Fibroblast of skin of right biceps (primary cell): ENCODE measurements around the gene MROH2A.

Experiments used
- DNase-seq: peaks from one replicate; pipeline ENCODE4 v3.0.0-alpha.2; 2013

The MROH2A gene

GRCh38 chr2:233838251-233838650, 60.1 kb downstream of the MROH2A start:
- no peak for DNase-seq

- no peak for DNase-seq
Measured at GRCh38 chr2:233838726-233839446, 60.8 kb downstream of the MROH2A start.

GRCh38 chr2:233839447-233839820, 61.3 kb downstream of the MROH2A start:
- DNase-seq: no peak

GRCh38 chr2:233840520-233840919, 62.4 kb downstream of the MROH2A start:
- DNase-seq: no peak

- DNase-seq: no peak
Measured at GRCh38 chr2:233841183-233841582, 63.1 kb downstream of the MROH2A start.

GRCh38 chr2:233844064-233844807, 66.1 kb downstream of the MROH2A start:
- DNase-seq: no peak

- no peak for DNase-seq
Measured at GRCh38 chr2:233844836-233845235, 66.7 kb downstream of the MROH2A start.

GRCh38 chr2:233845301-233846060, 67.4 kb downstream of the MROH2A start:
- no peak for DNase-seq

GRCh38 chr2:233846387-233847247, 68.5 kb downstream of the MROH2A start:
- no peak for DNase-seq

- no peak for DNase-seq
Measured at GRCh38 chr2:233847248-233847898, 69.2 kb downstream of the MROH2A start.

GRCh38 chr2:233848276-233848675, 70.1 kb downstream of the MROH2A start:
- no peak for DNase-seq

- no peak for DNase-seq
Measured at GRCh38 chr2:233849607-233850271, 71.6 kb downstream of the MROH2A start.

GRCh38 chr2:233850745-233851144, 72.6 kb downstream of the MROH2A start:
- DNase-seq: no peak

GRCh38 chr2:233851169-233851568, 73.0 kb downstream of the MROH2A start:
- DNase-seq: no peak

GRCh38 chr2:233852056-233852455, 73.9 kb downstream of the MROH2A start:
- no peak for DNase-seq

- DNase-seq: no peak
Measured at GRCh38 chr2:233853353-233853752, 75.2 kb downstream of the MROH2A start.

GRCh38 chr2:233853883-233854240, 75.7 kb downstream of the MROH2A start:
- no peak for DNase-seq

GRCh38 chr2:233854241-233854981, 76.3 kb downstream of the MROH2A start, which contains the start of gene HJURP:
Gene HJURP, minus strand, starts transcription at chr2:233854535. Its CDS starts 35 bp downstream, at chr2:233854500.
- peak; percentile 97 for DNase-seq

GRCh38 chr2:233855345-233855744, 77.2 kb downstream of the MROH2A start:
- DNase-seq: no peak

- no peak for DNase-seq
Measured at GRCh38 chr2:233856184-233856583, 78.1 kb downstream of the MROH2A start.
